A549 (cell line): ENCODE data around the gene CYB561D2. TPM values are rescaled to one million over a fixed set of nuclear protein-coding genes. Genes with fewer than 3 reads are reported as not detected.

Experiments
- ATAC-seq, 2 experiments: fragments of 200-7000 bp in 1 of 2; fragments of >200 bp in 1 of 2; cut with Nextera tagmentation in 1 of 2; cut with Tn5 transposase in 1 of 2; 3 replicates each; pipeline versions ENCODE4 v1.8.0 to v1.9.1; 2018 to 2020; ENCODE audit warnings: mild to moderate bottlenecking in 1 of 2, moderate library complexity in 1 of 2
- CTCF ChIA-PET: fragments of 300-600 bp; sonication (Branson Sonifier 250); formaldehyde crosslinking; extraction: SDS; loops from one replicate; lab custom pipeline; 2021; ENCODE audit warnings: antibody characterized with exemption, inconsistent platforms; lab: Yijun Ruan, JAX
- POLR2A ChIA-PET: fragments of 350-600 bp; formaldehyde crosslinking; extraction: SDS; loops from one replicate; lab custom pipeline; 2021; ENCODE audit warnings: antibody characterized with exemption, inconsistent platforms; lab: Yijun Ruan, JAX
- DNase-seq, 2 experiments: peaks; one replicate each; pipeline versions ENCODE4 v3.0.0 to v3.0.0-alpha.2; 2011 to 2016; ENCODE audit warnings: low read depth in 1 of 2, low spot score in 1 of 2
- FAIRE-seq: peaks from 2 replicates; lab custom pipeline; 2011; peaks lifted over from hg19 to GRCh38; lab: Jason Lieb, UNC
- H3K27ac ChIP-seq, 2 experiments: fragments of >200 bp; sonication (Bioruptor Twin); formaldehyde crosslinking; 3 replicates each; pipeline ENCODE4 v1.5.1; 2016 to 2017
- H3K4me1 ChIP-seq: fragments of >200 bp; sonication (Bioruptor Twin); formaldehyde crosslinking; 3 replicates; pipeline ENCODE4 v1.6.1; 2016
- H3K4me2 ChIP-seq: fragments of >200 bp; sonication (Bioruptor Twin); formaldehyde crosslinking; 3 replicates; pipeline ENCODE4 v1.6.1; 2016
- H3K4me3 ChIP-seq: fragments of >200 bp; sonication (Bioruptor Twin); formaldehyde crosslinking; 3 replicates; pipeline ENCODE4 v1.5.1; 2016
- H3K9me3 ChIP-seq: fragments of >200 bp; sonication (Bioruptor Twin); formaldehyde crosslinking; 3 replicates; pipeline ENCODE4 v1.6.1; 2016
- CBX2 ChIP-seq: fragments of 200-600 bp; sonication (generic); IDR thresholded peaks from 2 replicates; pipeline ENCODE4 v1.6.1; 2016; ENCODE audit warnings: low read depth, mild to moderate bottlenecking, borderline replicate concordance
- CEBPB ChIP-seq, 2 experiments: fragments of >200 bp in 1 of 2; sonication (Bioruptor Twin) in 1 of 2; formaldehyde crosslinking in 1 of 2; IDR thresholded peaks; 2 replicates each; pipeline ENCODE4 v1.6.1; 2012 to 2016
- EHMT2 ChIP-seq: fragments of 200-600 bp; sonication (generic); IDR thresholded peaks from 2 replicates; pipeline ENCODE4 v1.6.1; 2016; ENCODE audit warnings: antibody characterized with exemption, low read depth, mild to moderate bottlenecking, moderate library complexity
- ESRRA ChIP-seq: fragments of 150-350 bp; IDR thresholded peaks from 2 replicates; pipeline ENCODE4 v1.6.1; 2014; ENCODE audit warnings: mild to moderate bottlenecking, low read length, borderline replicate concordance
- HDAC2 ChIP-seq: fragments of 200-600 bp; sonication (generic); IDR thresholded peaks from 2 replicates; pipeline ENCODE4 v1.6.1; 2016
- HEYL ChIP-seq: fragments of 250-450 bp; sonication (Bioruptor Pico); IDR thresholded peaks from 2 replicates; pipeline ENCODE4 v1.8.0; 2021; ENCODE audit warnings: mild to moderate bottlenecking, moderate library complexity
- KDM1A ChIP-seq: fragments of 200-600 bp; sonication (generic); IDR thresholded peaks from 2 replicates; pipeline ENCODE4 v1.6.1; 2016; ENCODE audit warnings: low read depth, mild to moderate bottlenecking
- KDM5A ChIP-seq: fragments of 200-600 bp; sonication (generic); IDR thresholded peaks from 2 replicates; pipeline ENCODE4 v1.6.1; 2016; ENCODE audit warnings: antibody characterized with exemption, mild to moderate bottlenecking
- MYC ChIP-seq: IDR thresholded peaks from 2 replicates; pipeline ENCODE4 v1.6.1; 2012; ENCODE audit warnings: mild to moderate bottlenecking, inconsistent platforms, low read length, improper control_type of control experiment, borderline replicate concordance
- NFE2L2 ChIP-seq: fragments of 150-350 bp; conservative IDR thresholded peaks from 2 replicates; pipeline ENCODE4 v1.6.1; 2014; ENCODE audit warnings: low read length
- RCOR1 ChIP-seq: fragments of 150-350 bp; IDR thresholded peaks from 2 replicates; pipeline ENCODE4 v1.6.1; 2014; ENCODE audit warnings: antibody characterized with exemption, low read length, low read depth
- SREBF2 ChIP-seq: fragments of 450-650 bp; IDR thresholded peaks from 2 replicates; pipeline ENCODE4 v1.6.1; 2014; ENCODE audit warnings: mild to moderate bottlenecking, moderate library complexity
- TFCP2L1 ChIP-seq: fragments of 250-450 bp; sonication (Bioruptor Pico); IDR thresholded peaks from 2 replicates; pipeline ENCODE4 v1.5.0; 2021; ENCODE audit warnings: mild to moderate bottlenecking
- ZC3H11A ChIP-seq: fragments of 450-650 bp; IDR thresholded peaks from 2 replicates; pipeline ENCODE4 v1.6.1; 2014; ENCODE audit warnings: antibody characterized with exemption, mild to moderate bottlenecking
- WGBS: methylation state at CpG from one replicate; pipeline ENCODE4 v1.1.6; 2017; ENCODE audit errors: missing lambda C conversion rate; 5-methylcytosine and 5-hydroxymethylcytosine counted together
- polyA plus RNA-seq, 4 experiments: library from polyadenylated mRNA; depleted of rRNA in 3 of 4; stranded (reverse); fragments of >200 nt; fragmentation: RNase III in 1 of 4; extraction: RNeasy Plus Mini Kit Qiagen cat#74134 plus additional on column Dnase treatment in 1 of 4; gene quantifications; 2 replicates in 3 of 4; 3 replicates in 1 of 4; pipeline ENCODE4 v1.2.3, GENCODE V29; 2011 to 2017
- TF ChIP-seq, protein P1 (sequence below): IDR thresholded peaks from 2 replicates; pipeline ENCODE4 v1.6.1; 2012
- TF ChIP-seq, protein P2 (sequence below): fragments of >200 bp; sonication (Bioruptor Twin); formaldehyde crosslinking; IDR thresholded peaks from 2 replicates; pipeline ENCODE4 v1.6.1; 2016
- TF ChIP-seq, protein P3 (sequence below): fragments of >200 bp; sonication (Bioruptor Twin); formaldehyde crosslinking; IDR thresholded peaks from 3 replicates; pipeline ENCODE4 v1.5.1; 2016
- TF ChIP-seq, protein P4 (sequence below): fragments of 250-450 bp; sonication (Bioruptor Pico); IDR thresholded peaks from 2 replicates; pipeline ENCODE4 v1.5.0; 2020; ENCODE audit warnings: low read depth, mild to moderate bottlenecking, moderate library complexity
- TF ChIP-seq, protein P5 (sequence below): fragments of >200 bp; sonication (Bioruptor Twin); formaldehyde crosslinking; IDR thresholded peaks from 3 replicates; pipeline ENCODE4 v1.6.1; 2016
- TF ChIP-seq, protein P6 (sequence below): fragments of 450-650 bp; IDR thresholded peaks from 2 replicates; pipeline ENCODE4 v1.6.1; 2014; ENCODE audit warnings: antibody characterized with exemption

CYB561D2 gene
- polyA plus RNA-seq, 2 of the 4 experiments (the other 2 are of a cell fraction), result 14.4 to 17.7 TPM

DNA sequence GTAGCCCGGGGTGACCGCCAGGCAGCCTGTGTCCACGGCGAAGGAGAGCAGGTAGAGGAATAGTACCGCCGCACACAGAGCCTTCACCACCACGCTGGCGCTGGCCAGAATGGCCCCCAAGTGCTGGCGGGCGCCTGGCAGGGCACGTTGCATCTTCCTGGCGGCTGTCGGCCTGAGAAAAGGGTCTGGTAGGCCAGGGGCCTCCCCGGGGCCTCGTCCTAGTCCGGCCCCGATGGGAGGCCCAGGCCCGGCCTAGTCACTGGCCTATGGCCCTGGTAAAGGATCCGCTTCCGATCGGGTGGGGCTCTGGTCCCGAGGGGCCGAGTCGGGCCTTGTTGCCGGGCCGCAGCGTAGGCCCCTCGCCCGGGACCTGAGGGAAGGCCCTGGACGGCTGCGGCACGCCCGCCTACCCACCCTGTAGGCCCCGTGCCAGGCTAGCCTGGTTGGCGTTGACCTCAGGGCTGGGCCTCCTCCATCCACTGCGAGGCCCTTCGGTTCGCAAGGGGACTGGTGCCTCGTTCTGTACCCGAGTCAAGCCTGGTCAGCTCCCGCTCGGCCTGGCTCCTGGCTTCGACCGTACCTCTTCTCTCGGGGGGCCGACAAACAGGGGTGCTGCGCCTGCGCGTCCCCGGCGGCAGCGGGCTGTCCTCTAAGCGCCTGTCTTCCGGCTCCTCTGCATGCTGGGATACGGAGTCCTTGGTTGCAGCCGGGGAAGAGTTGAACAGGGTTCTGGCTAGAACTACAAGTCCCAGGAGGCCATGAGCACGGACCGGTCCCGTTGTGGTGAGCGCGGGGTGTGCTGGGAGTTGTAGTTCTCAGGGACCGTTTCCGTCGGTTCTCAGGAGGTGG, 8.5 kb downstream of the CYB561D2 start, which contains the start of gene TMEM115 (continued):
- TF ChIP-seq, protein P1, sequence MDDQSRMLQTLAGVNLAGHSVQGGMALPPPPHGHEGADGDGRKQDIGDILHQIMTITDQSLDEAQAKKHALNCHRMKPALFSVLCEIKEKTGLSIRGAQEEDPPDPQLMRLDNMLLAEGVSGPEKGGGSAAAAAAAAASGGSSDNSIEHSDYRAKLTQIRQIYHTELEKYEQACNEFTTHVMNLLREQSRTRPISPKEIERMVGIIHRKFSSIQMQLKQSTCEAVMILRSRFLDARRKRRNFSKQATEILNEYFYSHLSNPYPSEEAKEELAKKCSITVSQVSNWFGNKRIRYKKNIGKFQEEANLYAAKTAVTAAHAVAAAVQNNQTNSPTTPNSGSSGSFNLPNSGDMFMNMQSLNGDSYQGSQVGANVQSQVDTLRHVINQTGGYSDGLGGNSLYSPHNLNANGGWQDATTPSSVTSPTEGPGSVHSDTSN, result no peak

DNA sequence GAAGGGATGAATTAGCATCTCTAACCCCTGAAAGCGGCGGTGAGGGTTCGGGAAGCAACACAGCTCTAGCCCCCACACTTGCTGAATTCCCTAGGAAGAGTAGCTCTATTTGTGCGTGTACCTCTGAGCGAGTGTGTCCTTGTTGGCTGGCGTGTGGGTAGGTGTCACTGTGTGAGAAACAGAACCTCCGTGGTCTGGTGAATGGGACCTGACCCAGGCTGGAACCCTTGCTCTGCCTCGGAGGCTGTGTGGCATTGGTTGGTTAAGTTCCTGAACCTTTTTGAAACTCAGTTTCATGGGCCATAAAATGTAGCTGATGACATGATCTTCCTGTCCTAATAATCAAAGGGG, 9.1 kb downstream of the CYB561D2 start:
- peak overlapping the region; percentile 64; the same call in 2 of the 3 replicates for H3K4me2 ChIP-seq
- CTCF ChIA-PET, result interaction anchor here (1.6 kb wide), 1 partner anchor 10 kb away, joined by 4 read pairs; no protein-coding TSS in a partner anchor
- WGBS, result 19% methylated on average over 7 of the region's 8 CpGs

More for the DNA sequence above, 9.1 kb downstream of the CYB561D2 start:
- H3K9me3 ChIP-seq, result no peaks in the 10 kb centered on the region
- peak overlapping the region in 1 of 2 experiments; percentile 53; a peak in 3 of 6 replicates for H3K27ac ChIP-seq
- no peak for DNase-seq
- no peak overlapping the region; the same call in 2 of the 3 replicates for H3K4me3 ChIP-seq
- TF ChIP-seq, protein P2, sequence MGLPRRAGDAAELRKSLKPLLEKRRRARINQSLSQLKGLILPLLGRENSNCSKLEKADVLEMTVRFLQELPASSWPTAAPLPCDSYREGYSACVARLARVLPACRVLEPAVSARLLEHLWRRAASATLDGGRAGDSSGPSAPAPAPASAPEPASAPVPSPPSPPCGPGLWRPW, result no peak
- TF ChIP-seq MYC (no peak), NFE2L2 (no peak), RCOR1 (no peak), TFCP2L1 (CRISPR knock-in tag) (no peak), HDAC2 (no peak), ZC3H11A (no peak), SREBF2 (no peak), ESRRA (no peak), CEBPB (IDR thresholded peaks at IDR 0.05) (no peak), KDM5A (no peak), HEYL (CRISPR knock-in tag) (no peak), KDM1A (no peak), EHMT2 (no peak), CBX2 (no peak)
- TF ChIP-seq, protein P3, sequence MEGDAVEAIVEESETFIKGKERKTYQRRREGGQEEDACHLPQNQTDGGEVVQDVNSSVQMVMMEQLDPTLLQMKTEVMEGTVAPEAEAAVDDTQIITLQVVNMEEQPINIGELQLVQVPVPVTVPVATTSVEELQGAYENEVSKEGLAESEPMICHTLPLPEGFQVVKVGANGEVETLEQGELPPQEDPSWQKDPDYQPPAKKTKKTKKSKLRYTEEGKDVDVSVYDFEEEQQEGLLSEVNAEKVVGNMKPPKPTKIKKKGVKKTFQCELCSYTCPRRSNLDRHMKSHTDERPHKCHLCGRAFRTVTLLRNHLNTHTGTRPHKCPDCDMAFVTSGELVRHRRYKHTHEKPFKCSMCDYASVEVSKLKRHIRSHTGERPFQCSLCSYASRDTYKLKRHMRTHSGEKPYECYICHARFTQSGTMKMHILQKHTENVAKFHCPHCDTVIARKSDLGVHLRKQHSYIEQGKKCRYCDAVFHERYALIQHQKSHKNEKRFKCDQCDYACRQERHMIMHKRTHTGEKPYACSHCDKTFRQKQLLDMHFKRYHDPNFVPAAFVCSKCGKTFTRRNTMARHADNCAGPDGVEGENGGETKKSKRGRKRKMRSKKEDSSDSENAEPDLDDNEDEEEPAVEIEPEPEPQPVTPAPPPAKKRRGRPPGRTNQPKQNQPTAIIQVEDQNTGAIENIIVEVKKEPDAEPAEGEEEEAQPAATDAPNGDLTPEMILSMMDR, result no peak
- TF ChIP-seq, protein P4, sequence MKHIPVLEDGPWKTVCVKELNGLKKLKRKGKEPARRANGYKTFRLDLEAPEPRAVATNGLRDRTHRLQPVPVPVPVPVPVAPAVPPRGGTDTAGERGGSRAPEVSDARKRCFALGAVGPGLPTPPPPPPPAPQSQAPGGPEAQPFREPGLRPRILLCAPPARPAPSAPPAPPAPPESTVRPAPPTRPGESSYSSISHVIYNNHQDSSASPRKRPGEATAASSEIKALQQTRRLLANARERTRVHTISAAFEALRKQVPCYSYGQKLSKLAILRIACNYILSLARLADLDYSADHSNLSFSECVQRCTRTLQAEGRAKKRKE (CRISPR knock-in tag), result no peak
- TF ChIP-seq, protein P5, sequence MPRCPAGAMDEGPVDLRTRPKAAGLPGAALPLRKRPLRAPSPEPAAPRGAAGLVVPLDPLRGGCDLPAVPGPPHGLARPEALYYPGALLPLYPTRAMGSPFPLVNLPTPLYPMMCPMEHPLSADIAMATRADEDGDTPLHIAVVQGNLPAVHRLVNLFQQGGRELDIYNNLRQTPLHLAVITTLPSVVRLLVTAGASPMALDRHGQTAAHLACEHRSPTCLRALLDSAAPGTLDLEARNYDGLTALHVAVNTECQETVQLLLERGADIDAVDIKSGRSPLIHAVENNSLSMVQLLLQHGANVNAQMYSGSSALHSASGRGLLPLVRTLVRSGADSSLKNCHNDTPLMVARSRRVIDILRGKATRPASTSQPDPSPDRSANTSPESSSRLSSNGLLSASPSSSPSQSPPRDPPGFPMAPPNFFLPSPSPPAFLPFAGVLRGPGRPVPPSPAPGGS, result no peak
- TF ChIP-seq, protein P6, sequence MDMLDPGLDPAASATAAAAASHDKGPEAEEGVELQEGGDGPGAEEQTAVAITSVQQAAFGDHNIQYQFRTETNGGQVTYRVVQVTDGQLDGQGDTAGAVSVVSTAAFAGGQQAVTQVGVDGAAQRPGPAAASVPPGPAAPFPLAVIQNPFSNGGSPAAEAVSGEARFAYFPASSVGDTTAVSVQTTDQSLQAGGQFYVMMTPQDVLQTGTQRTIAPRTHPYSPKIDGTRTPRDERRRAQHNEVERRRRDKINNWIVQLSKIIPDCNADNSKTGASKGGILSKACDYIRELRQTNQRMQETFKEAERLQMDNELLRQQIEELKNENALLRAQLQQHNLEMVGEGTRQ, result no peak
- TF ChIP-seq, protein P1, result no peak
- POLR2A ChIA-PET, result interaction anchor here (0.8 to 1.6 kb wide), 2 partner anchors 9 kb away, joined by 5 read pairs; partner anchors contain the start of genes CYB561D2 and NPRL2
- ATAC-seq, result peak; percentile 19 to 35; a peak in 5 of 6 replicates
- H3K4me1 ChIP-seq, result peaks cover 25% of the 10 kb centered on the region
- no peak for FAIRE-seq
